ENCODE data around the gene SELENOS.

SELENOS gene

DNA sequence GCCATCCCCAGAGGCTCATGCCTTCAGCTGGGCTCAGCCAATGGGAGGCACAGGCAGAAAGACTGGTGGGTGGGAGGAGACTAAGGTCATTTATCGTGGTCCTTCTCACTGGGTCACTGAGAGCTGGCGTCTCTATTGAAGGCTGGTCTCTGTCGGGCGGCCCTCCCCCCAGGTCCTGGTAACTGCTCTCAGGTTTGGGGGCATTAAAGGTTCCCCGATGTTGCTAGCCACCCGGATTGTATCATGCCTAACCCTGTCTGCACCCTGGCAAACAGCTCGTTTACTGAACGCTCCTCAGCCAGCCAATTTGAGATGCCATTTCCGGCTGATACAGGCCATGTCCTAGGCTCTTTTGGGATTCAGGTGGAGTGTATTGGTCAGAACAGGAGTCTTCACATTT is 10.5 kb downstream of the SELENOS start:
- Histone ChIP-seq H3K4me1 (ENCODE audit: control extremely low read depth in 1 of 4, control insufficient read depth in 4 of 4, insufficient read depth in 4 of 4, low read length in 3 of 4) (peaks cover 0 to 4% (median 0%) of the 10 kb centered on the region in 4 experiments), H3K9me3 (ENCODE audit: control extremely low read depth in 1 of 5, control insufficient read depth in 4 of 5, insufficient read depth in 2 of 5, low read depth in 1 of 5, low read length in 4 of 5) (no peaks in the 10 kb centered on the region), H3K4me3 (ENCODE audit: control insufficient read depth in 1 of 7, extremely low read depth in 1 of 7, insufficient read depth in 4 of 7, low read depth in 2 of 7, low read length in 6 of 7) (no peak overlapping the region), H3K36me3 (ENCODE audit: control insufficient read depth in 4 of 4, insufficient read depth in 4 of 4, low read length in 3 of 4) (peaks cover 4 to 25% (median 21%) of the 10 kb centered on the region in 4 experiments), H3K27me3 (replicated peaks in 2 of 5; ENCODE audit: control insufficient read depth in 4 of 5, insufficient read depth in 5 of 5, low read length in 4 of 5) (no peaks in the 10 kb centered on the region), H3K27ac (ENCODE audit: insufficient read depth in 1 of 2, low read depth in 1 of 2, low read length in 2 of 2, poor library complexity in 1 of 2, severe bottlenecking in 2 of 2) (no peak overlapping the region)
- ChIA-PET CTCF (interaction anchor here (0.9 to 2.1 kb wide), 7 partner anchors 9 to 388 kb away, joined by 3 to 13 read pairs (median 4); no protein-coding TSS in a partner anchor), POLR2A (no interaction called here)
- DNase-seq, result no peak
- WGBS (ENCODE audit: insufficient coverage), result 96% methylated on average over 9 of the region's 9 CpGs

DNA sequence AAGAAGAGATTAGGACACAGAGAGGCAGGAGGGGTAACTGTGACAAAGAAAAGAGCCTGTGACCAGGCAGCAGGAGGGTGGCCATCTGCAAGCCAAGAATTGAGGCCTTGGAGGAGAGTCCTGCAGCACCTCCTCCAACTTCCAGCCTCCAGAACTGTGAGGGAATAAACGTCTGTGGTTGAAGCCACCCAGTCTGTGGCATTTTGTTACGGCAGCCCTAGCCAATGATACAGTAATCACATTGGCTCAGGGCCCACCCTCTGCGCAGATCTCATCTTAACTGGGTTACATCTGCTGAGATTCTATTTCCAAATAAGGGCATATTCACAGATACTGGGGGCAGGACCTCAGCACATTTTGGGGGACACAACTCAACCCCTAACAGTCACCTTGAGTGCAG is 11.3 kb downstream of the SELENOS start:
- DNase-seq, result no peak
- no peak overlapping the region for H3K27ac ChIP-seq (ENCODE audit: insufficient read depth in 1 of 2, low read depth in 1 of 2, low read length in 2 of 2, poor library complexity in 1 of 2, severe bottlenecking in 2 of 2)

DNA sequence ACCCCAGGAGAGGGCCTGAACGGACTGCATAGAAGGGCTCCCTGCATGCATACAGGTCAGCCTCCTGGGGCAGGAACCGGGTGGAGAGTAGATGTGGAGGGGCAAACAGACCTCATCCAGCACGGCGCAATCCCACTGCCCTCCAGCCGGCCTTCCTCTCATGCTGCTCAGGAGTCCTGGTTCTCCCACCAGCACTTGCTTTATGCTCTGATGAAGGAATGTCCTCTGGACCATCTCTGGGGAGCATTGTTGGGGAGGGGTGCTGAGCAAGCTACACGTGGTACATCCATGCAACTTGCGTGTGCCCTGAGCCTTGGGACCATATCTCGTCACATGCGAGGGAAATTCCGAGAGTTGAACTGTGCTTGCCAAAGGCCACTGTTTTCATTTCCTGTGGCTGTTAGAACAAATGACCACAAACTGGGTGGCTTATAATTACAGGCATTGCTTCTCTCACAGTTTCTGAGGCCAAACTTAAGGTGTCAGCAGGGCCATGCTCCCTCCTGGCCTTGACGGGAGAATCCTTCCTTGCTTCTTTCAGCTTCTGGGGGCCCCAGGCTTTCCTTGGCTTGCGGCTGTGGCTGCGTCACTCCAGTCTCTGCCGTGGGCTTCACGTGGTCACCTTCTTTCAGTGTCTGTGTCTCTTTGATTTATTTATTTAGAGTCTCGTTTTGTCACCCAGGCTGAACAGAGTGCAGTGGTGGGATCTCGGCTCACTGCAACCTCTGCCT is 12.2 kb downstream of the SELENOS start:
- ChIA-PET POLR2A (no interaction called here), CTCF (interaction anchor here (1.3 to 1.7 kb wide), 2 partner anchors 9 to 24 kb away, joined by 3 to 5 read pairs; no protein-coding TSS in a partner anchor)
- H3K9me3 ChIP-seq (ENCODE audit: control extremely low read depth in 1 of 5, control insufficient read depth in 4 of 5, insufficient read depth in 2 of 5, low read depth in 1 of 5, low read length in 4 of 5), result no peaks in the 10 kb centered on the region
- no peak overlapping the region for H3K27ac ChIP-seq (ENCODE audit: insufficient read depth in 1 of 2, low read depth in 1 of 2, low read length in 2 of 2, poor library complexity in 1 of 2, severe bottlenecking in 2 of 2)
- no peaks in the 10 kb centered on the region for H3K27me3 ChIP-seq (replicated peaks in 2 of 5; ENCODE audit: control insufficient read depth in 4 of 5, insufficient read depth in 5 of 5, low read length in 4 of 5)
- H3K36me3 ChIP-seq (ENCODE audit: control insufficient read depth in 4 of 4, insufficient read depth in 4 of 4, low read length in 3 of 4), result peaks cover 0 to 9% (median 6%) of the 10 kb centered on the region in 4 experiments
- no peak overlapping the region for H3K4me3 ChIP-seq (ENCODE audit: control insufficient read depth in 1 of 7, extremely low read depth in 1 of 7, insufficient read depth in 4 of 7, low read depth in 2 of 7, low read length in 6 of 7)
- 94% methylated on average over 16 of the region's 17 CpGs for WGBS (ENCODE audit: insufficient coverage)
- DNase-seq, result no peak
- peaks cover 0 to 4% (median 0%) of the 10 kb centered on the region in 4 experiments for H3K4me1 ChIP-seq (ENCODE audit: control extremely low read depth in 1 of 4, control insufficient read depth in 4 of 4, insufficient read depth in 4 of 4, low read length in 3 of 4)

More for the DNA sequence above, 11.3 kb downstream of the SELENOS start:
- CTCF ChIA-PET, result interaction anchor here (0.6 to 2.1 kb wide), 6 partner anchors 8 to 376 kb away, joined by 3 to 13 read pairs (median 4); no protein-coding TSS in a partner anchor
- POLR2A ChIA-PET, result no interaction called here
- peaks cover 0 to 4% (median 0%) of the 10 kb centered on the region in 4 experiments for H3K4me1 ChIP-seq (ENCODE audit: control extremely low read depth in 1 of 4, control insufficient read depth in 4 of 4, insufficient read depth in 4 of 4, low read length in 3 of 4)
- WGBS (ENCODE audit: insufficient coverage), result 86% methylated on average over 2 of the region's 3 CpGs
- H3K9me3 ChIP-seq (ENCODE audit: control extremely low read depth in 1 of 5, control insufficient read depth in 4 of 5, insufficient read depth in 2 of 5, low read depth in 1 of 5, low read length in 4 of 5), result no peaks in the 10 kb centered on the region
- no peaks in the 10 kb centered on the region for H3K27me3 ChIP-seq (replicated peaks in 2 of 5; ENCODE audit: control insufficient read depth in 4 of 5, insufficient read depth in 5 of 5, low read length in 4 of 5)
- H3K4me3 ChIP-seq (ENCODE audit: control insufficient read depth in 1 of 7, extremely low read depth in 1 of 7, insufficient read depth in 4 of 7, low read depth in 2 of 7, low read length in 6 of 7), result no peak overlapping the region
- peaks cover 4 to 17% (median 14%) of the 10 kb centered on the region in 4 experiments for H3K36me3 ChIP-seq (ENCODE audit: control insufficient read depth in 4 of 4, insufficient read depth in 4 of 4, low read length in 3 of 4)

DNA sequence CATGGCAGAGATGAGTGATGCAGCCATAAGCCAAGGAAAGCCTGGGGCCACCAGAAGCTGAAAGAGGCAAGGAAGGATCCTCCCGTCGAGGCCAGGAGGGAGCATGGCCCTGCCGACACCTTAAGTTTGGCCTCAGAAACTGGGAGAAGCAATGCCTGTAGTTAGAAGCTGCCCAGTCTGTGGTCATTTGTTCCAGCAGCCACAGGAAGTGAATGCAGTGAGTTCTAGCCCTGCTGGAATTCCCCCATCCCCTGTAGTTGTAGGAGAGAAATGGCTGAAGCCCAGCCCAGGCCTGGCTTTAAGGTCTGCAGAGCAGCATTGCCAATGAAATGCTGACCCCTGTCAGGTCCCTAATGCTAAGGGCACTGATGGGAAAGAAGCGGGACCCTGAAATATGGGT is 13.3 kb downstream of the SELENOS start:
- no peak for DNase-seq
- Histone ChIP-seq H3K27ac (ENCODE audit: insufficient read depth in 1 of 2, low read depth in 1 of 2, low read length in 2 of 2, poor library complexity in 1 of 2, severe bottlenecking in 2 of 2) (no peak overlapping the region), H3K9me3 (ENCODE audit: control extremely low read depth in 1 of 5, control insufficient read depth in 4 of 5, insufficient read depth in 2 of 5, low read depth in 1 of 5, low read length in 4 of 5) (no peaks in the 10 kb centered on the region), H3K4me3 (ENCODE audit: control insufficient read depth in 1 of 7, extremely low read depth in 1 of 7, insufficient read depth in 4 of 7, low read depth in 2 of 7, low read length in 6 of 7) (no peak overlapping the region), H3K4me1 (ENCODE audit: control extremely low read depth in 1 of 4, control insufficient read depth in 4 of 4, insufficient read depth in 4 of 4, low read length in 3 of 4) (peaks cover 0 to 4% (median 0%) of the 10 kb centered on the region in 4 experiments), H3K27me3 (replicated peaks in 2 of 5; ENCODE audit: control insufficient read depth in 4 of 5, insufficient read depth in 5 of 5, low read length in 4 of 5) (no peaks in the 10 kb centered on the region), H3K36me3 (ENCODE audit: control insufficient read depth in 4 of 4, insufficient read depth in 4 of 4, low read length in 3 of 4) (peaks cover 0 to 4% (median under 1%) of the 10 kb centered on the region in 4 experiments)
- CTCF ChIA-PET, result interaction anchor here (1.0 to 5.2 kb wide), 4 partner anchors 10 to 252 kb away, joined by 3 to 42 read pairs (median 4); no protein-coding TSS in a partner anchor
- WGBS (ENCODE audit: insufficient coverage), result 95% methylated on average over 4 of the region's 4 CpGs
- POLR2A ChIA-PET, result no interaction called here

GRCh38 chr15:101262551-101262950 is 14.7 kb downstream of the SELENOS start:
- WGBS (ENCODE audit: insufficient coverage), result 100% methylated on average over 1 of the region's 4 CpGs
- ChIA-PET CTCF (interaction anchor here (0.7 to 5.2 kb wide), 9 partner anchors 10 to 256 kb away, joined by 3 to 42 read pairs (median 4); no protein-coding TSS in a partner anchor), POLR2A (no interaction called here)
- H3K4me3 ChIP-seq (ENCODE audit: control insufficient read depth in 1 of 7, extremely low read depth in 1 of 7, insufficient read depth in 4 of 7, low read depth in 2 of 7, low read length in 6 of 7), result no peak overlapping the region
- no peaks in the 10 kb centered on the region for H3K9me3 ChIP-seq (ENCODE audit: control extremely low read depth in 1 of 5, control insufficient read depth in 4 of 5, insufficient read depth in 2 of 5, low read depth in 1 of 5, low read length in 4 of 5)
- no peak overlapping the region for H3K27ac ChIP-seq (ENCODE audit: insufficient read depth in 1 of 2, low read depth in 1 of 2, low read length in 2 of 2, poor library complexity in 1 of 2, severe bottlenecking in 2 of 2)
- no peaks in the 10 kb centered on the region for H3K27me3 ChIP-seq (replicated peaks in 2 of 5; ENCODE audit: control insufficient read depth in 4 of 5, insufficient read depth in 5 of 5, low read length in 4 of 5)
- no peak for DNase-seq
- H3K4me1 ChIP-seq (ENCODE audit: control extremely low read depth in 1 of 4, control insufficient read depth in 4 of 4, insufficient read depth in 4 of 4, low read length in 3 of 4), result peaks cover 0 to 7% (median 2%) of the 10 kb centered on the region in 4 experiments
- no peaks in the 10 kb centered on the region for H3K36me3 ChIP-seq (ENCODE audit: control insufficient read depth in 4 of 4, insufficient read depth in 4 of 4, low read length in 3 of 4)

GRCh38 chr15:101258238-101259144 is 18.8 kb downstream of the SELENOS start:
- ChIA-PET POLR2A (interaction anchor here (1.0 kb wide), 1 partner anchor 9 kb away, joined by 3 read pairs; no protein-coding TSS in a partner anchor), CTCF (interaction anchor here (0.7 to 9.6 kb wide), 27 partner anchors 9 to 250 kb away, joined by 3 to 133 read pairs (median 5); no protein-coding TSS in a partner anchor)
- Histone ChIP-seq H3K9me3 (ENCODE audit: control extremely low read depth in 1 of 5, control insufficient read depth in 4 of 5, insufficient read depth in 2 of 5, low read depth in 1 of 5, low read length in 4 of 5) (no peaks in the 10 kb centered on the region), H3K4me1 (ENCODE audit: control extremely low read depth in 1 of 4, control insufficient read depth in 4 of 4, insufficient read depth in 4 of 4, low read length in 3 of 4) (peaks cover 4 to 31% (median 24%) of the 10 kb centered on the region in 4 experiments), H3K27me3 (replicated peaks in 2 of 5; ENCODE audit: control insufficient read depth in 4 of 5, insufficient read depth in 5 of 5, low read length in 4 of 5) (no peaks in the 10 kb centered on the region), H3K27ac (ENCODE audit: insufficient read depth in 1 of 2, low read depth in 1 of 2, low read length in 2 of 2, poor library complexity in 1 of 2, severe bottlenecking in 2 of 2) (no peak overlapping the region), H3K4me3 (ENCODE audit: control insufficient read depth in 1 of 7, extremely low read depth in 1 of 7, insufficient read depth in 4 of 7, low read depth in 2 of 7, low read length in 6 of 7) (no peak overlapping the region), H3K36me3 (ENCODE audit: control insufficient read depth in 4 of 4, insufficient read depth in 4 of 4, low read length in 3 of 4) (no peaks in the 10 kb centered on the region)
- 72% methylated on average over 6 of the region's 11 CpGs for WGBS (ENCODE audit: insufficient coverage)
- DNase-seq, result peak; percentile 74 to 81 (median 75)
